BE2C (cell line): ENCODE data around the gene BACH2.
"Not testable (repeated sequence)": the region's sequence is repeated elsewhere in the genome, so short reads cannot be mapped to it uniquely, and the experiment has no call there.

Experiments used
- DNase-seq: peaks from one replicate; pipeline ENCODE4 v3.0.0-alpha.2; 2020
- H3K27me3 ChIP-seq: fragments of 250-450 bp; sonication (Bioruptor Pico); 2 replicates; pipeline ENCODE4 v1.5.1; 2020; ENCODE audit warnings: mild to moderate bottlenecking
- H3K36me3 ChIP-seq: fragments of 250-450 bp; sonication (Bioruptor Pico); 2 replicates; pipeline ENCODE4 v1.5.1; 2020; ENCODE audit warnings: mild to moderate bottlenecking
- H3K4me1 ChIP-seq: fragments of 250-450 bp; sonication (Bioruptor Pico); 2 replicates; pipeline ENCODE4 v1.5.1; 2020
- H3K4me3 ChIP-seq: 2 replicates; pipeline ENCODE4 v1.5.1; 2011; ENCODE audit warnings: low read depth, low read length
- H3K9me3 ChIP-seq: fragments of 250-450 bp; sonication (Bioruptor Pico); 2 replicates; pipeline ENCODE4 v1.5.1; 2020
- CTCF ChIP-seq: IDR thresholded peaks from 2 replicates; pipeline ENCODE4 v1.5.1; 2012; ENCODE audit warnings: mild to moderate bottlenecking, low read depth, low read length

The BACH2 gene

GRCh38 chr6:89894169-89894568 is 402.5 kb downstream of the BACH2 start, which contains the start of gene GJA10:
Gene GJA10, plus strand, starts transcription at chr6:89894469. Its CDS starts 0 bp downstream, at chr6:89894469.
- Histone ChIP-seq H3K36me3 (no peaks in the 10 kb centered on the region), H3K4me3 (no peak within 1 kb of the TSS), H3K9me3 (no peaks in the 10 kb centered on the region), H3K27me3 (no peaks in the 10 kb centered on the region), H3K4me1 (no peaks in the 10 kb centered on the region)
- TF ChIP-seq CTCF, result no peak
- DNase-seq, result no peak

GRCh38 chr6:89892577-89892976 is 404.1 kb downstream of the BACH2 start:
- H3K4me1 ChIP-seq, H3K9me3 ChIP-seq, H3K36me3 ChIP-seq, DNase-seq, H3K4me3 ChIP-seq, H3K27me3 ChIP-seq: not testable (repeated sequence)

DNA sequence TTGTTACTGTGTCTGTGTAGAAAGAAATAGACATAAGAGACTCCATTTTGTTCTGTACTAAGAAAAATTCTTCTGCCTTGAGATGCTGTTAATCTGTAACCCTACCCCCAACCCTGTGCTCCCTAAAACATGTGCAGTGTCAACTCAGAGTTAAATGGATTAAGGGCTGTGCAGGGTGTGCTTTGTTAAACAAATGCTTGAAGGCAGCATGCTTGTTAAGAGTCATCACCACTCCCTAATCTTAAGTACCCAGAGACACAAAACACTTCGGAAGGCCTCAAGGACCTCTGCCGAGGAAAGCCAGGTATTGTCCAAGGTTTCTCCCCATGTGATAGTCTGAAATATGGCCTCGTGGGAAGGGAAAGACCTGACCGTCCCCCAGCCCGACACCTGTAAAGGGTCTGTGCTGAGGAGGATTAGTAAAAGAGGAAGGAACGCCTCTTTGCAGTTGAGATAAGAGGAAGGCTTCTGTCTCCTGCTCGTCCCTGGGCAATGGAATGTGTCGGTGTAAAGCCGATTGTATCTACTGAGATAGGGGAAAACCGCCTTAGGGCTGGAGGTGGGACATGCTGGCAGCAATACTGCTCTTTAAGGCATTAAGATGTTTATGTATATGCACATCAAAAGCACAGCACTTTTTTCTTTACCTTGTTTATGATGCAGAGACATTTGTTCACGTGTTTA is 405.7 kb downstream of the BACH2 start:
- not testable (repeated sequence) for H3K36me3 ChIP-seq, H3K27me3 ChIP-seq, H3K9me3 ChIP-seq, H3K4me1 ChIP-seq, DNase-seq, H3K4me3 ChIP-seq

DNA sequence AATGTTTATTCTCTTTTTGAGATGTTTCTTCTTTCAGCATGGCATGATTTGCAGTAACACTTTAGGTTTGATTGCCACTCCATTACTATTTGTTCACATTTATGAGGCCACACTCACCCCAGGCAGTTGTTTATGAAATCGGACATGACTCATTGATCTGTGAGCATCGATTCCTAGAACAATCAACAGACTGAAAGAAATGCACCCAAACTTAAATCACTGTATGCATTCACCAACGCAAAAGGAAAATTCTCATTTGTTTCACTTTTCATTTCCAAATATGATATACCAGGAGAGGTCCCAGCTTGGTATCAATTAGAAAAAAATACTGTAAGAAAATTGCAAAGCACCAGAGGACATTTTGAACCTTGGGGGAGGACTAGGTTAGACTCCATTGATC is 407.8 kb downstream of the BACH2 start:
- TF ChIP-seq CTCF, result no peak
- H3K27me3 ChIP-seq, result no peaks in the 10 kb centered on the region
- H3K4me1 ChIP-seq, result no peaks in the 10 kb centered on the region

DNA sequence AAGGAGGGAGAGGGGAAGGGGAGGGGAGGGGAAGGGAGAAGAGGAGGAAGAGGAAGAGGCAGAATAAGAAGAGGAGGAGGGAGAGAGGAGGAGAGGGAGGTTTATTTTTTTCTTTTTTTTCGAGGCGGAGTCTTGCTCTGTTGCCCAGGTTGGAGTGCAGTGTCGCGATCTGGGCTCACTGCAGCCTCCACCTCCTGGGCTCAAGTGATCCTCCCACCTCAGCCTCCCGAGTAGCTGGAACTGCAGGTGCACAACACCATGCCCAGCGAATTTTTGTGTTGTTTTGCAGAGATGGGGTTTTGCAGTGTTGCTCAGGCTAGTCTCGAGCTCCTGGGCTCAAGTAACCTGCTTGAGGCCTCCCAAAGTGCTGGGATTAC is 408.5 kb downstream of the BACH2 start:
- H3K4me3 ChIP-seq, result no peak overlapping the region
- TF ChIP-seq CTCF, result no peak
- no peaks in the 10 kb centered on the region for H3K27me3 ChIP-seq
- no peaks in the 10 kb centered on the region for H3K36me3 ChIP-seq
- no peaks in the 10 kb centered on the region for H3K9me3 ChIP-seq
- DNase-seq, result no peak
- H3K4me1 ChIP-seq, result no peaks in the 10 kb centered on the region

More for the DNA sequence above, 407.8 kb downstream of the BACH2 start:
- Histone ChIP-seq H3K36me3 (no peaks in the 10 kb centered on the region), H3K9me3 (no peaks in the 10 kb centered on the region), H3K4me3 (no peak overlapping the region)
- no peak for DNase-seq

GRCh38 chr6:89887452-89888137 is 409.0 kb downstream of the BACH2 start:
- TF ChIP-seq CTCF, result no peak
- DNase-seq, result no peak

GRCh38 chr6:89886378-89887120 is 410.1 kb downstream of the BACH2 start:
- no peak for TF ChIP-seq CTCF
- DNase-seq, result no peak
- Histone ChIP-seq H3K4me3 (no peak overlapping the region), H3K9me3 (no peaks in the 10 kb centered on the region), H3K36me3 (no peaks in the 10 kb centered on the region), H3K4me1 (no peaks in the 10 kb centered on the region), H3K27me3 (no peaks in the 10 kb centered on the region)

More at GRCh38 chr6:89887452-89888137, 409.0 kb downstream of the BACH2 start:
- H3K36me3 ChIP-seq, result no peaks in the 10 kb centered on the region
- no peak overlapping the region for H3K4me3 ChIP-seq
- no peaks in the 10 kb centered on the region for H3K27me3 ChIP-seq
- no peaks in the 10 kb centered on the region for H3K4me1 ChIP-seq
- no peaks in the 10 kb centered on the region for H3K9me3 ChIP-seq
